Right atrium auricular region (tissue), 2 donors: ENCODE measurements around the gene PPP1R1C. TPM values are rescaled to one million over a fixed set of nuclear protein-coding genes. Genes with fewer than 3 reads are reported as not detected.

Experiments
- DNase-seq: peaks from one replicate; pipeline ENCODE4 v3.0.0-alpha.2; 2019; ENCODE audit warnings: low spot score
- H3K27ac ChIP-seq, 2 donors: fragments of 200-600 bp; sonication (generic); 1 replicate in 1 of 2; 2 replicates in 1 of 2; pipeline ENCODE4 v1.5.1; 2016 to 2019
- H3K27me3 ChIP-seq, 2 donors: fragments of 200-600 bp; sonication (generic); one replicate each; pipeline versions ENCODE4 v1.5.1 to v1.6.0; 2017 to 2019
- H3K36me3 ChIP-seq: fragments of 200-600 bp; sonication (generic); one replicate; pipeline ENCODE4 v1.5.1; 2016
- H3K4me1 ChIP-seq, 2 donors: fragments of 200-600 bp; sonication (generic); one replicate each; pipeline versions ENCODE4 v1.5.1 to v1.6.0; 2017 to 2019
- H3K4me3 ChIP-seq, 2 donors: fragments of 200-600 bp; sonication (generic); 1 replicate in 1 of 2; 2 replicates in 1 of 2; pipeline ENCODE4 v1.5.1; 2017 to 2019; ENCODE audit warnings: mild to moderate bottlenecking in 1 of 2, moderate library complexity in 1 of 2
- H3K9me3 ChIP-seq, 2 donors: fragments of 200-600 bp; sonication (generic); one replicate each; pipeline ENCODE4 v1.5.1; 2019
- total RNA-seq, 2 donors: library from RNA; depleted of rRNA; stranded (reverse); fragments of >200 nt; gene quantifications; one replicate each; pipeline ENCODE4 v1.1.0, GENCODE V29; 2016
- TF ChIP-seq, protein P1 (sequence below), 2 donors: fragments of 200-600 bp; sonication (generic); IDR thresholded peaks; one replicate each; pipeline ENCODE4 v1.5.1; 2019; ENCODE audit warnings: antibody characterized with exemption in 2 of 2

The PPP1R1C gene
- total RNA-seq, 2 donors from 2014 or later, result 5.4 to 14.5 TPM

- H3K4me3 ChIP-seq, result no peak overlapping the region
- no peaks in the 10 kb centered on the region for H3K27me3 ChIP-seq
- no peaks in the 10 kb centered on the region for H3K4me1 ChIP-seq
- no peak for DNase-seq
- no peak overlapping the region for H3K27ac ChIP-seq
- no peaks in the 10 kb centered on the region for H3K36me3 ChIP-seq
- TF ChIP-seq, protein P1, sequence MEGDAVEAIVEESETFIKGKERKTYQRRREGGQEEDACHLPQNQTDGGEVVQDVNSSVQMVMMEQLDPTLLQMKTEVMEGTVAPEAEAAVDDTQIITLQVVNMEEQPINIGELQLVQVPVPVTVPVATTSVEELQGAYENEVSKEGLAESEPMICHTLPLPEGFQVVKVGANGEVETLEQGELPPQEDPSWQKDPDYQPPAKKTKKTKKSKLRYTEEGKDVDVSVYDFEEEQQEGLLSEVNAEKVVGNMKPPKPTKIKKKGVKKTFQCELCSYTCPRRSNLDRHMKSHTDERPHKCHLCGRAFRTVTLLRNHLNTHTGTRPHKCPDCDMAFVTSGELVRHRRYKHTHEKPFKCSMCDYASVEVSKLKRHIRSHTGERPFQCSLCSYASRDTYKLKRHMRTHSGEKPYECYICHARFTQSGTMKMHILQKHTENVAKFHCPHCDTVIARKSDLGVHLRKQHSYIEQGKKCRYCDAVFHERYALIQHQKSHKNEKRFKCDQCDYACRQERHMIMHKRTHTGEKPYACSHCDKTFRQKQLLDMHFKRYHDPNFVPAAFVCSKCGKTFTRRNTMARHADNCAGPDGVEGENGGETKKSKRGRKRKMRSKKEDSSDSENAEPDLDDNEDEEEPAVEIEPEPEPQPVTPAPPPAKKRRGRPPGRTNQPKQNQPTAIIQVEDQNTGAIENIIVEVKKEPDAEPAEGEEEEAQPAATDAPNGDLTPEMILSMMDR (IDR thresholded peaks at IDR 0.05), result no peak
- no peaks in the 10 kb centered on the region for H3K9me3 ChIP-seq
These were observed 162.7 kb downstream of the PPP1R1C start for GRCh38 chr2:182148344-182148743.

DNA sequence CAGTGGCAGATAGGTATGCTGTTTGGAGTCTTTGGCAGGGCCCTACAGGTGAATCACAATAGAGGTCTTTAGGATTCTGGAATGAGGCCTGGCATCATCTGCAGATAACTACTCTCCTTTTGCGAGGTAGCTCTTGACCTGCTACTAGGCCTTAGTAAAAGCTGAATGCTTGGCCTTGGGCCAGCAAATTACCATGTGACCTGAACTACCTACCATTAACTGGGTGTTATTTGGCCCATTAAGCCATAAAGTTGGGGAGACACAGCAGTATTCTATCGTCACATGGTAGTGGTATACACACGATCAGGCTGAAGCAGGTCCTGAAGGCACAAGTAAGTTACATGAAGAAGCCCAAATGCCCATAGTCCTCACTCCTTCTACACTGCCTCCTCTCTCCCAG lies 178.2 kb downstream of the PPP1R1C start:
- Histone ChIP-seq H3K27me3 (no peaks in the 10 kb centered on the region), H3K36me3 (no peaks in the 10 kb centered on the region), H3K4me3 (no peak overlapping the region), H3K27ac (no peak overlapping the region), H3K9me3 (no peaks in the 10 kb centered on the region), H3K4me1 (no peaks in the 10 kb centered on the region)
- DNase-seq, result no peak
- TF ChIP-seq, protein P1 (IDR thresholded peaks at IDR 0.05), result no peak

DNA sequence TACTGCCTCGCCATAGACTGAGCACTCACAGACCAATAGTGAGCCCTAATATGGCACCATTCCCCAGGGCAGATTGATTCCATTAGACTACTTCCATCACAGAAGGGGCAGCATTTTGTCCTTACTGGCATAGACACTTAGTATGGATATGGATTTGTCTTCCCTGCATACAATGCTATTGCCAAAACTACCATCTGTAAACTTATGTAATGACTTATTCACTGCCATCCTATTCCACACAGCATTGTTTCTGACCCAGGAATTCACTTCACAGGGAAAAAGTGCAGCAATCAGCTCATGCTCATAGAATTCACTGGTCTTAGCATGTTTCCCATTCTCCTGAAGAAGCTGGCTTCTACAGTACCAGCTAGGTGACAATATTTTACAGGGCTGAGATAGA lies 179.0 kb downstream of the PPP1R1C start:
- no peaks in the 10 kb centered on the region for H3K27me3 ChIP-seq
- TF ChIP-seq, protein P1 (IDR thresholded peaks at IDR 0.05), result no peak
- H3K27ac ChIP-seq, result no peak overlapping the region
- no peak overlapping the region for H3K4me3 ChIP-seq
- no peaks in the 10 kb centered on the region for H3K36me3 ChIP-seq
- no peaks in the 10 kb centered on the region for H3K4me1 ChIP-seq
- DNase-seq, result no peak
- H3K9me3 ChIP-seq, result no peaks in the 10 kb centered on the region

DNA sequence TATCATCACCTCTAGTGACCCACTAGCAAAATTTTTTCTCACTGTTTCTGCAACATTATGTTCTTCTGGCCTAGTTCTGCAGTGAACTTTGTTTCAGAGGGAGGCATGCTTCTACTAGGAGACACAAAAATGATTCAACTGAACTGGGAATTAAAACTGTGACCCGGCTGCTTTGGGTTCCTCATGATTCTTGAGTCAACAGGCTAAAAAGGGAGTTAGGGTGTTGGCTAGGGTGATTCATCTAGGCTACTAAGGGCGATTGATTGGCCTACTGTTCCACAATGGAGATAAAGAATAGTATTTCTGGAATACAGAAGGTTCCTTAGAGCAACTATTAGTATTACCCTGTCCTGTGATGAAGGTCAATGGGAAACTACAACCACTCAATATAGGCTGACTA lies 179.5 kb downstream of the PPP1R1C start:
- Histone ChIP-seq H3K4me1 (no peaks in the 10 kb centered on the region), H3K4me3 (no peak overlapping the region), H3K36me3 (no peaks in the 10 kb centered on the region), H3K27ac (no peak overlapping the region), H3K27me3 (no peaks in the 10 kb centered on the region), H3K9me3 (no peaks in the 10 kb centered on the region)
- DNase-seq, result no peak
- TF ChIP-seq, protein P1 (IDR thresholded peaks at IDR 0.05), result no peak

DNA sequence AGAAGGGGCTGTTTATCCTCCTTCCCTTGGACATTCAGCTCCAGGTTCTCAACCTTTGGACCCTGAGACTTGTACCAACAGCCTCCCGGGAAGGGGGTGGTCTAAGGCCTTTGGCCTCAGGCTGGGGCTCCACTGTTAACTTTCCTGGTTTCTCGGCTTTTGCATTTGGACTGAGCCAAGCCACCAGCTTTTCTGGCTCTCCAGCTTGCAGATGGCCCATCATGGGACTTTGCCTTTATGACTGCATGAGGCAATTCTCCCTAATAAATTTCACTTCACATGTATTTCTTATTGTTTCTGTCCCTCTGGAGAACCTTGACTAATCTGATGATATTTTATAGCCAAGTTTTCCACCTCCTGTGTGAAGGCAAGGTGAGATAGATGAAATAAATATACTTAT lies 180.8 kb downstream of the PPP1R1C start:
- Histone ChIP-seq H3K4me1 (no peaks in the 10 kb centered on the region), H3K27me3 (no peaks in the 10 kb centered on the region), H3K9me3 (no peaks in the 10 kb centered on the region), H3K36me3 (no peaks in the 10 kb centered on the region), H3K4me3 (no peak overlapping the region), H3K27ac (no peak overlapping the region)
- TF ChIP-seq, protein P1 (IDR thresholded peaks at IDR 0.05), result no peak
- DNase-seq, result no peak

- DNase-seq, result no peak
- TF ChIP-seq, protein P1 (IDR thresholded peaks at IDR 0.05), result no peak
- Histone ChIP-seq H3K27me3 (no peaks in the 10 kb centered on the region), H3K4me3 (no peak overlapping the region), H3K27ac (no peak overlapping the region), H3K4me1 (no peaks in the 10 kb centered on the region), H3K9me3 (no peaks in the 10 kb centered on the region), H3K36me3 (no peaks in the 10 kb centered on the region)
These were observed 181.2 kb downstream of the PPP1R1C start for GRCh38 chr2:182166841-182167240.
